Endodermal cell (in vitro differentiated cells): ENCODE data around the gene RSPH3. TPM values are rescaled to one million over a fixed set of nuclear protein-coding genes. Genes with fewer than 3 reads are reported as not detected.
"Not testable (repeated sequence)": the region's sequence is repeated elsewhere in the genome, so short reads cannot be mapped to it uniquely, and the experiment has no call there.

ENCODE experiments used
- DNase-seq: peaks from one replicate; pipeline ENCODE4 v3.0.0-alpha.2; 2017
- H3K27ac ChIP-seq: 2 replicates; pipeline ENCODE4 v1.5.1; 2013; ENCODE audit warnings: mild to moderate bottlenecking, low read depth, low read length, moderate library complexity
- H3K27me3 ChIP-seq: 2 replicates; pipeline ENCODE4 v1.6.1; 2013; ENCODE audit warnings: mild to moderate bottlenecking, low read length, moderate library complexity; ENCODE audit not compliant: insufficient read depth, control insufficient read depth, poor library complexity, severe bottlenecking
- H3K36me3 ChIP-seq: 2 replicates; pipeline ENCODE4 v1.7.0; 2013; ENCODE audit warnings: mild to moderate bottlenecking, low read length, moderate library complexity; ENCODE audit not compliant: control insufficient read depth, insufficient read depth
- H3K4me1 ChIP-seq: one replicate; pipeline ENCODE4 v1.7.0; 2013; ENCODE audit warnings: low read length; ENCODE audit not compliant: control insufficient read depth, insufficient read depth
- H3K4me3 ChIP-seq: 2 replicates; pipeline ENCODE4 v1.5.1; 2013; ENCODE audit warnings: mild to moderate bottlenecking, low read length, moderate library complexity
- H3K9ac ChIP-seq: 2 replicates; pipeline ENCODE4 v1.6.1; 2013; ENCODE audit warnings: mild to moderate bottlenecking, low read length, moderate library complexity; ENCODE audit not compliant: poor library complexity, severe bottlenecking; ENCODE audit errors: extremely low read depth
- H3K9me3 ChIP-seq: 2 replicates; pipeline ENCODE4 v1.6.1; 2013; ENCODE audit warnings: mild to moderate bottlenecking, low read length, moderate library complexity; ENCODE audit not compliant: control insufficient read depth
- H3K27ac Mint-ChIP-seq: 2 replicates; pipeline ENCODE4 v1.8.0; 2020; ENCODE audit warnings: mixed read lengths
- H3K27me3 Mint-ChIP-seq: 2 replicates; pipeline ENCODE4 v1.8.0; 2021; ENCODE audit warnings: mild to moderate bottlenecking, mixed read lengths; ENCODE audit not compliant: insufficient read depth
- H3K36me3 Mint-ChIP-seq: 2 replicates; pipeline ENCODE4 v1.8.0; 2020; ENCODE audit warnings: low read depth, mixed read lengths
- H3K4me1 Mint-ChIP-seq: 2 replicates; pipeline ENCODE4 v1.8.0; 2020; ENCODE audit warnings: mixed read lengths
- H3K4me3 Mint-ChIP-seq: 2 replicates; pipeline ENCODE4 v1.8.0; 2020; ENCODE audit warnings: mild to moderate bottlenecking, moderate library complexity, mixed read lengths
- H3K9me3 Mint-ChIP-seq: 2 replicates; pipeline ENCODE4 v1.8.0; 2020; ENCODE audit warnings: mild to moderate bottlenecking, mixed read lengths
- CTCF ChIP-seq: fragments of 200-600 bp; sonication (generic); conservative IDR thresholded peaks from 2 replicates; pipeline ENCODE4 v1.5.0; 2021; ENCODE audit warnings: antibody characterized with exemption, mild to moderate bottlenecking
- WGBS, 2 experiments: methylation state at CpG; one replicate each; pipeline versions ENCODE4 v1.1.5 to v1.1.7; 2013; ENCODE audit warnings: missing lambda C conversion rate in 2 of 2, mixed read lengths in 1 of 2; ENCODE audit not compliant: insufficient coverage in 1 of 2, insufficient read length in 1 of 2; 5-methylcytosine and 5-hydroxymethylcytosine counted together
- total RNA-seq, 2 donors: library from RNA; stranded (reverse); fragmentation: NEBNext Ultra II Directional in 1 of 2; extraction: Animal tissue kit (Norgen Biotek cat#: 25700) in 1 of 2; gene quantifications; 2 replicates in 1 of 2; 3 replicates in 1 of 2; pipeline ENCODE4 v1.2.1, GENCODE V29; 2021

The RSPH3 gene
- total RNA-seq, 2 donors from 2014 or later = 7.4 to 10.3 TPM

GRCh38 chr6:159033160-159034049 is 33.4 kb upstream of the RSPH3 start:
- no peak overlapping the region for H3K27ac Mint-ChIP-seq
- DNase-seq = no peak
- no peaks in the 10 kb centered on the region for H3K4me1 ChIP-seq
- no peak overlapping the region for H3K4me3 ChIP-seq
- H3K4me1 Mint-ChIP-seq = no peaks in the 10 kb centered on the region
- H3K4me3 Mint-ChIP-seq = no peak overlapping the region
- H3K27me3 ChIP-seq = no peaks in the 10 kb centered on the region
- no peaks in the 10 kb centered on the region for H3K27me3 Mint-ChIP-seq
- no peaks in the 10 kb centered on the region for H3K9me3 Mint-ChIP-seq
- 89 to 92% methylated on average over 4 to 11 of the region's 11 CpGs for WGBS, 2 experiments
- no peaks in the 10 kb centered on the region for H3K36me3 ChIP-seq
- TF ChIP-seq CTCF = no peak
- no peaks in the 10 kb centered on the region for H3K36me3 Mint-ChIP-seq
- H3K9me3 ChIP-seq = no peaks in the 10 kb centered on the region
- H3K9ac ChIP-seq = no peak overlapping the region
- H3K27ac ChIP-seq = no peak overlapping the region

GRCh38 chr6:159031846-159032245 is 31.8 kb upstream of the RSPH3 start:
- Histone ChIP-seq H3K27ac (no peak overlapping the region), H3K9me3 (no peaks in the 10 kb centered on the region), H3K9ac (no peak overlapping the region), H3K27me3 (no peaks in the 10 kb centered on the region), H3K36me3 (no peaks in the 10 kb centered on the region), H3K4me1 (no peaks in the 10 kb centered on the region), H3K4me3 (no peak overlapping the region)
- no peak for DNase-seq
- 81 to 96% methylated on average over 4 to 5 of the region's 5 CpGs for whole genome bisulfite sequencing, 2 experiments
- H3K4me3 Mint-ChIP-seq = no peak overlapping the region
- H3K4me1 Mint-ChIP-seq = no peaks in the 10 kb centered on the region
- TF ChIP-seq CTCF = no peak
- H3K27me3 Mint-ChIP-seq = no peaks in the 10 kb centered on the region
- H3K9me3 Mint-ChIP-seq = no peaks in the 10 kb centered on the region
- no peak overlapping the region for H3K27ac Mint-ChIP-seq
- H3K36me3 Mint-ChIP-seq = no peaks in the 10 kb centered on the region

GRCh38 chr6:159030168-159030567 is 30.2 kb upstream of the RSPH3 start:
- WGBS, 2 experiments = 94 to 100% methylated on average over 2 of the region's 2 CpGs
- Mint-ChIP-seq H3K27ac (no peak overlapping the region), H3K27me3 (no peaks in the 10 kb centered on the region), H3K36me3 (no peaks in the 10 kb centered on the region), H3K4me1 (no peaks in the 10 kb centered on the region), H3K9me3 (peaks cover 9% of the 10 kb centered on the region), H3K4me3 (no peak overlapping the region)
- H3K36me3 ChIP-seq = no peaks in the 10 kb centered on the region
- H3K27me3 ChIP-seq = no peaks in the 10 kb centered on the region
- H3K9me3 ChIP-seq = peaks cover 4% of the 10 kb centered on the region
- H3K27ac ChIP-seq = no peak overlapping the region
- no peak for DNase-seq
- H3K4me3 ChIP-seq = no peak overlapping the region
- no peak for TF ChIP-seq CTCF
- H3K9ac ChIP-seq = no peak overlapping the region
- H3K4me1 ChIP-seq = no peaks in the 10 kb centered on the region

- H3K9me3 Mint-ChIP-seq = peaks cover 24% of the 10 kb centered on the region
- H3K36me3 Mint-ChIP-seq, H3K27me3 ChIP-seq, H3K4me1 Mint-ChIP-seq, DNase-seq, H3K27me3 Mint-ChIP-seq, H3K9ac ChIP-seq, H3K4me3 ChIP-seq, H3K27ac Mint-ChIP-seq, H3K4me1 ChIP-seq, H3K4me3 Mint-ChIP-seq, H3K27ac ChIP-seq, H3K36me3 ChIP-seq: not testable (repeated sequence)
- peaks cover 15% of the 10 kb centered on the region for H3K9me3 ChIP-seq
- 96 to 100% methylated on average over 1 of the region's 1 CpG for WGBS, 2 experiments
Measured at GRCh38 chr6:159025224-159025623, 25.2 kb upstream of the RSPH3 start.
